Right lobe of liver (tissue), 6 donors: Measurements from ENCODE around the gene COA6. TPM values are rescaled to one million over a fixed set of nuclear protein-coding genes. Genes with fewer than 3 reads are reported as not detected.
A peak's percentile ranks its signal among the peaks of the same experiment; 100 is the strongest.

Experiments
- ATAC-seq, 4 donors: fragments of 200-7000 bp; cut with Tn5 transposase; one replicate each; pipeline ENCODE4 v1.9.1; 2020; ENCODE audit warnings: mild to moderate bottlenecking in 4 of 4, moderate library complexity in 4 of 4
- DNase-seq, 3 donors: peaks; one replicate each; pipeline ENCODE4 v3.0.0-alpha.2; 2020
- H3K27ac ChIP-seq, 3 donors: fragments of 200-600 bp; one replicate each; pipeline ENCODE4 v1.8.0; 2022
- H3K27me3 ChIP-seq, 2 donors: fragments of 200-600 bp; one replicate each; pipeline ENCODE4 v1.8.0; 2022
- H3K36me3 ChIP-seq, 4 donors: fragments of 200-600 bp; sonication (generic) in 1 of 4; one replicate each; pipeline versions ENCODE4 v1.5.1 to v1.8.0; 2017 to 2022; ENCODE audit warnings: control low read depth in 1 of 4
- H3K4me1 ChIP-seq, 4 donors: fragments of 200-600 bp; sonication (generic) in 1 of 4; one replicate each; pipeline versions ENCODE4 v1.5.1 to v1.8.0; 2017 to 2022; ENCODE audit warnings: control low read depth in 1 of 4
- H3K4me3 ChIP-seq, 3 donors: fragments of 200-600 bp; one replicate each; pipeline ENCODE4 v1.8.0; 2022
- H3K9me3 ChIP-seq, 4 donors: fragments of 200-600 bp; sonication (generic) in 1 of 4; one replicate each; pipeline versions ENCODE4 v1.5.1 to v1.8.0; 2017 to 2022; ENCODE audit warnings: control low read depth in 1 of 4
- CTCF ChIP-seq, 4 donors: fragments of 200-600 bp in 3 of 4; fragments of 450-650 bp in 1 of 4; IDR thresholded peaks; one replicate each; pipeline versions ENCODE4 v1.5.1 to v1.8.0; 2016 to 2022; ENCODE audit warnings: antibody characterized with exemption in 4 of 4, mild to moderate bottlenecking in 2 of 4
- POLR2A ChIP-seq: fragments of 450-650 bp; IDR thresholded peaks from one replicate; pipeline ENCODE4 v1.6.1; 2017; ENCODE audit warnings: antibody characterized with exemption, mild to moderate bottlenecking
- WGBS: methylation state at CpG from one replicate; pipeline ENCODE4 v1.1.6; 2018; ENCODE audit warnings: low coverage, low lambda C conversion rate; ENCODE audit not compliant: insufficient coverage; ENCODE audit errors: missing lambda C conversion rate; 5-methylcytosine and 5-hydroxymethylcytosine counted together
- intact Hi-C, 2 donors: fragments of 100-400 bp; cut with DNase I; formaldehyde crosslinking; loops; one replicate each; pipeline versions ENCODE4 v1.11.2 to v1.14.1; 2022
- total RNA-seq, 6 experiments: library from RNA; depleted of rRNA in 2 of 6; stranded (reverse); fragments of >200 nt in 2 of 6; fragmentation: NEBNext Ultra II Directional in 3 of 6; extraction: Animal tissue kit (Norgen Biotek cat#: 25700) in 3 of 6; gene quantifications; one replicate each; pipeline versions ENCODE4 v1.1.0 to v1.2.4, GENCODE V29; 2016 to 2023
- donor health status: DM: no; HTN: yes; CAD: no.
- donor health status: DM: no; HTN: no; CAD: no.
- donor health status: DM: no; HTN: no; CAD: no.
- donor health status: DM: no; HTN: yes; CAD: no.
- donor health status: DM: no; HTN: yes; CAD: no.

The COA6 gene
- total RNA-seq, 6 experiments from 2014 or later = 12.8 to 29.3 (median 16.2) TPM

DNA sequence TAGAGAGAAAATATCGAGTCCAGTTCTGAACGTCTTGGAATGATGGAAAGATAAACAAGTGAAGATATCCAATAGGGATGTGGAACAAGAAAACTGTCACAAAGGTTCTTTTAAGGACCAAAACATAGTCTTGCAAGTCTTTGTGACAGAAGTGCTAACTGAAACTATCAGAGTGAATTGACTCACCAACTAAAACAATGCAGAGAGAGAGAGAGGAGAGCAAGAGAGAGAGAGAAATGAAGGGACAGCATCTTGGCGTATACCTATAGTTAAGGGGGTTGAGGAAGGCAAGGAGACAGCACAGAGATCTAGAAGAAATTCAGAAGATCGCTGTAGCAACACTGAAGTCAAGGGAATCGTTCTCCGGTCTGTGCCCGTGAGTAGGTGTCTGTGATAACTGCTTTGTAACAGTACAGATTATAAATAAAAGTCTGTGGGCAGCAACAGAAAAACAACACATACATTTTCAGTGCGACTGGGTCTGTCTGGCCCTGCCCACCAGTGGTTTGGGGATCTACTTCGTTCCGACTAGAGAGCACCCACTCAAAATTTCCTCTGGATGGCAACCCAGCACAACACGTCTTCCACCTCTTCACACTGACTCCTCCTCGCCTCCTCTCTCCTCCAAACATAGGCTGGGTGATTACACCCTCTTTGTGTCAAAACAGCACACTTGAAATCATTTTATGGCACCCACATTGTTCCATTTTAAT lies 4.8 kb upstream of the COA6 start:
- 70% methylated on average over 12 of the region's 12 CpGs for WGBS
- H3K9me3 ChIP-seq = no peaks in the 10 kb centered on the region
- no peak for DNase-seq
- TF ChIP-seq CTCF (IDR thresholded peaks at IDR 0.05) (no peak), POLR2A (no peak)
- no peaks in the 10 kb centered on the region for H3K36me3 ChIP-seq
- ATAC-seq = no peak
- peaks cover 0 to 10% (median 5%) of the 10 kb centered on the region in 4 donors for H3K4me1 ChIP-seq
- intact Hi-C loops = no loop called here
- no peaks in the 10 kb centered on the region for H3K27me3 ChIP-seq
- H3K27ac ChIP-seq = no peak overlapping the region
- H3K4me3 ChIP-seq = no peak overlapping the region

DNA sequence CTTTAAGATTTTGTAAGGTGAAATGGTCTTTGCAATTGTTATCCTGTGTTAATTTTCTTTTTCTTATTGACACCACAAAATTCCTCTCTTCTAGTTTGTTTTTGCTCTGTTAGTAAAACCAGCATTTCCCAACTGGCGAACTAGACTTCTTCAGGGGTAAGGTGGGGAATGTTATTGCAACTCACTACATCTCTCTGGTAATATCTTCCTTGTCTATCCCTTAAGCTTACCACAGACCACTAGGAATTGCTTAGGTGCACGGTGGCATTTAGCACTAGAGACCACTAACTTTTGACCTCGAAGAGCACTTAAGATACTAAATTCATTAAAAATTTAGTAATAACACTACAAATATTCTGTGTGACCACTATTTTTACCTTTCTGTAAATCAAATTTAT lies 4.2 kb upstream of the COA6 start:
- no peaks in the 10 kb centered on the region for H3K36me3 ChIP-seq
- H3K27me3 ChIP-seq = no peaks in the 10 kb centered on the region
- TF ChIP-seq POLR2A = no peak
- TF ChIP-seq CTCF (IDR thresholded peaks at IDR 0.05) = no peak
- ATAC-seq (no peak), DNase-seq (no peak)
- no peaks in the 10 kb centered on the region for H3K9me3 ChIP-seq
- 93% methylated on average over 3 of the region's 3 CpGs for WGBS
- no peak overlapping the region for H3K27ac ChIP-seq
- H3K4me1 ChIP-seq = peaks cover 0 to 11% (median 5%) of the 10 kb centered on the region in 4 donors
- no peak overlapping the region for H3K4me3 ChIP-seq
- intact Hi-C loops = no loop called here

- Histone ChIP-seq H3K4me1 (peaks cover 0 to 19% (median 5%) of the 10 kb centered on the region in 4 donors), H3K9me3 (no peaks in the 10 kb centered on the region), H3K27ac (no peak overlapping the region), H3K4me3 (no peak overlapping the region), H3K36me3 (no peaks in the 10 kb centered on the region), H3K27me3 (no peaks in the 10 kb centered on the region)
- DNase-seq = no peak
- WGBS = 64% methylated on average over 1 of the region's 1 CpG
- intact Hi-C loops = no loop called here
- ATAC-seq = no peak
- TF ChIP-seq CTCF (IDR thresholded peaks at IDR 0.05) = no peak
Measured at GRCh38 chr1:234369784-234370183, 3.5 kb upstream of the COA6 start.

DNA sequence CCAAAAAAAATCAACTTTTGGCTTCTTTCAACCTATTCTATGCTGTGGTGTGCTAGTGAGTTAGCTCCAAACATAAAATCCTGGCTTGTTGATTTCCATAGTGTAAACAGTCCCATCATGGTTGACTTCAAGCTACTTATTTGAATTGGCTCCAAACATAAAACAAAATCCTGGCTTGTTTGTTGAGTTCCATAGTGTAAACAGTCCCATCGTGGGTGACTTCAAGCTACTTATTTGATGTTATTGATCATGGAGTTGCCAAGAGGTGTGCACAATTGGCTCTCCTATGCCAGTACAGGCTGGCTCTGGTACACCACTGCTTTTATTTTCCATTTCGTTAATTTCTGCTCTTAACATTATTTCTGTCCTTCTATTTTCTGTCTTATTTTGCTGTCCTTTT lies 1.8 kb upstream of the COA6 start:
- TF ChIP-seq CTCF (IDR thresholded peaks at IDR 0.05) = no peak
- no peak for TF ChIP-seq POLR2A
- H3K4me3 ChIP-seq = peak overlapping the region in 2 of 3 donors; percentile 1 to 9
- H3K27ac ChIP-seq = peak overlapping the region in 2 of 3 donors; percentile 5 to 32
- WGBS = 21% methylated on average over 2 of the region's 2 CpGs
- H3K4me1 ChIP-seq = peaks cover 0 to 19% (median 5%) of the 10 kb centered on the region in 4 donors
- no peaks in the 10 kb centered on the region for H3K9me3 ChIP-seq
- no peaks in the 10 kb centered on the region for H3K27me3 ChIP-seq
- ATAC-seq (peak; percentile 46 to 68 (median 58)), DNase-seq (no peak)
- peaks cover 0 to 6% (median 3%) of the 10 kb centered on the region in 4 donors for H3K36me3 ChIP-seq
- intact Hi-C loops = no loop called here
